ENCODE data around the gene DESI2.

GRCh38 chr1:244645414-244645813, 7.5 kb upstream of the DESI2 start:
- TF ChIP-seq REST (IDR thresholded peaks at IDR 0.05; ENCODE audit: insufficient read depth in 1 of 2, low read depth in 2 of 2, low read length in 1 of 2) (no peak), CTCF (IDR thresholded peaks at IDR 0.05) (no peak), POLR2AphosphoS5 (IDR thresholded peaks at IDR 0.05; ENCODE audit: low read depth, low read length) (no peak), SIN3A (IDR thresholded peaks at IDR 0.05; ENCODE audit: borderline replicate concordance, insufficient read depth, low read depth, low read length) (no peak)

Measured in Panc1 (cell line).